DOHH2 (cell line): ENCODE measurements around the gene IL16.

Experiments
- CTCF ChIP-seq: fragments of 200-600 bp; sonication (generic); IDR thresholded peaks from one replicate; pipeline ENCODE4 v1.5.1; 2014; ENCODE audit warnings: antibody characterized with exemption, mild to moderate bottlenecking, low read depth, low read length; ENCODE audit not compliant: poor library complexity, severe bottlenecking
- EZH2phosphoT487 ChIP-seq: fragments of 200-600 bp; sonication (generic); IDR thresholded peaks from 2 replicates; pipeline ENCODE4 v1.6.1; 2017; ENCODE audit warnings: borderline replicate concordance, mild to moderate bottlenecking, antibody characterized with exemption, low read length, moderate library complexity, mixed read lengths

GRCh38 chr15:81170511-81170910 lies 26.2 kb upstream of the IL16 start:
- TF ChIP-seq CTCF, result no peak
- TF ChIP-seq EZH2phosphoT487, result no peak
